CD4-positive, alpha-beta T cell treated with Interleukin-17A for 4 hours (primary cell): ENCODE measurements around the gene TERC.
"Not testable (repeated sequence)": the region's sequence is repeated elsewhere in the genome, so short reads cannot be mapped to it uniquely, and the experiment has no call there.

Experiments
- DNase-seq: peaks from one replicate; pipeline ENCODE4 v3.0.0-alpha.2; 2020; ENCODE audit warnings: mixed read lengths

The TERC gene

DNA sequence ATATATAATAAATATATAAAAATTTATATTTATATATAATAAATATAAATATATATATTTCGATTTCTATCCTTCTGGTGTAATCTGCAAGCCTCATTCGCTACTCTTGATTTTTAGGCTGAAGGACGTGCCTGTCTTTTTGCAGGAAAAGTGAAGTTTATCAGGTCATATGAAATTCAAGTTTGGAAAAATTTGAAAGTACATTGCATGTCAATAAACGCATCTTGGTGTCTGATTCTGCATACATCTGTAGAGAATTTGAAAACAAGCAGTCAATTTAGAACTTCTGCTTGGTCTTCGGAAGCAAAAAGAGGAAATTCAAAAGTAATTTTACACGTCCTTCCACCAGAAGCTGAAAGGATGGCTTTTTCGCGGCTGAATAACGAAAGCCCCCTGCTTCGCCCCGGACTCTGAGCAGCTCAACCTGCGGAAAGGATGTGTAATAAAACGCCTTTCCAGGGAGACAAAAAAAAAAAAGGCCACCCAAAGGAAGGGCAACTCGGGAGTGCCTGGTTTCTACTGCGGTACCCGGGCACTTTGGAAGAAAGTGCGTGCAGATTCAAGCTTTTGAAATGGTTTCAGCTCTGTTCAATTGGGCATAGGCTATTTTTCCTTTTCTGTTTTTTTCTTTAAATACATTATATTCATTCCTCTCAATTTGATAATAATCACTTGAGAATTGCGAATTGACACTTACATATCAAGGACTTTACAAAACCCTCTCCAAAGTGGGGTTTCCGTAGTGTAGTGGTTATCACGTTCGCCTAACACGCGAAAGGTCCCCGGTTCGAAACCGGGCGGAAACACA, 6.8 kb upstream of the TERC start:
- DNase-seq = peak; percentile 65

- peak; percentile 74 for DNase-seq
These were observed 4.7 kb upstream of the TERC start, which contains the start of gene ACTRT3 for GRCh38 chr3:169769287-169770181. Gene ACTRT3, minus strand, starts transcription at chr3:169769561. Its CDS starts 41 bp downstream, at chr3:169769520.

- peak; percentile 68 for DNase-seq
These were observed 463 bp downstream of the TERC start for GRCh38 chr3:169764312-169764881.

GRCh38 chr3:169760479-169760878, 4.4 kb downstream of the TERC start:
- no peak for DNase-seq

- peak; percentile 8 for DNase-seq
These were observed 5.6 kb downstream of the TERC start for GRCh38 chr3:169759256-169759655.

GRCh38 chr3:169758359-169758994, 6.4 kb downstream of the TERC start:
- DNase-seq = no peak

GRCh38 chr3:169755488-169755887, 9.4 kb downstream of the TERC start:
- no peak for DNase-seq

- no peak for DNase-seq
These were observed 10.1 kb downstream of the TERC start for GRCh38 chr3:169754711-169755110.

DNA sequence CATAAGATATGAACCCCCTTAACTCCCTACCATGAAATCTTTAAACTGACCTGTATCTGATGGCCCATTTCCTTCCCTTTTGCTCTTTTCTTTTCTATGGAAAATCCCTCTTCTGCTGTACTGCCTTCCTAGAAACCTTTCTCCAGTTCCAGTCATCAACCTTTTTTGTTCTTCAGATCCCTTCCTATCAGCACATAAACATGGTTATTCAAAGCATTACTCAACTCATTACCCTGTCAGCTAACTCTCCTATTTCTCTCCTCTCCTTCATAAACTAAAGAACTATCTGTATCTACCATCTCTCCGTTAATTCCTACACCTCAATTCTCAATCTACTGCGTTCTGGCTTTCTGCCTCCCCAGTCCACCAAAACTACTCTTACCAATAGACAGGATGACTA, 13.0 kb downstream of the TERC start:
- DNase-seq = no peak

- no peak for DNase-seq
These were observed 14.2 kb downstream of the TERC start for GRCh38 chr3:169750665-169751064.

DNA sequence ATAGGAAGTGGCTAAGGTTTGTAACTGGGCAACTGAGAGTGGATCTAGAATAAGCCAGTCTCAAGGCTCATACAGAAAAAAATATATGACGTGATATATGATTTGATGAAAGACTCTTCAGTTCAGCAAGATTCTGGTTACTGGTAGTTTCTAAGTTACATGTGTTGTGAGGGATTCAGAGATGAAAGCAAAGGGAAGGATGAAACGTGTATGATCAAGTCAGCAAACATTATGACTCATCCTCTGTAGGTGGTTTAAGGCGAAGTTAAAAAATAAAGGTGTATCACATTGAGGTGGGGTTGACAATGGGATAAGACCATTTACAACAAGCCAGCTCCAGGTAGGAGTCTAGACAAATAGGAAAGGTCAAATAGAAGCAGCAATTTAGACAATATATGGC, 16.2 kb downstream of the TERC start:
- no peak for DNase-seq

DNA sequence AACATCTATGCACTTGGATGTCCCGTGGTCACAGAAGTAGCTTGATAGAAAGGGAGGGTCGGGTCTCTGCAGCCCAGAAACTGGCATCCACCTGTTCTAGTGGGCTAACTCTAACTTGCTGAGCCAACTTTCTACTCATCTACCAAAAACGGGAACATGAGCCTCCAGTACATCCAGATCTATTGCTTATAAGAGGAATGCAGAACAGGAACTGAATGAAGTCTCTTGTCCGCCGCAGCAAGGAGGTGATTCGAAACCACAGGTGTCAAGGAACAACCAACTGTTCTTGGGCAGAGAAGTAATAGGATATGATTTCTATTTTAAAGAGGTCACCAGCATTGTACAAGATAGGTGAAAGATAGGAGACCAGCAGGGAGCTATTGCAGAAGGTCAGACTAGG, 17.9 kb downstream of the TERC start:
- no peak for DNase-seq

DNA sequence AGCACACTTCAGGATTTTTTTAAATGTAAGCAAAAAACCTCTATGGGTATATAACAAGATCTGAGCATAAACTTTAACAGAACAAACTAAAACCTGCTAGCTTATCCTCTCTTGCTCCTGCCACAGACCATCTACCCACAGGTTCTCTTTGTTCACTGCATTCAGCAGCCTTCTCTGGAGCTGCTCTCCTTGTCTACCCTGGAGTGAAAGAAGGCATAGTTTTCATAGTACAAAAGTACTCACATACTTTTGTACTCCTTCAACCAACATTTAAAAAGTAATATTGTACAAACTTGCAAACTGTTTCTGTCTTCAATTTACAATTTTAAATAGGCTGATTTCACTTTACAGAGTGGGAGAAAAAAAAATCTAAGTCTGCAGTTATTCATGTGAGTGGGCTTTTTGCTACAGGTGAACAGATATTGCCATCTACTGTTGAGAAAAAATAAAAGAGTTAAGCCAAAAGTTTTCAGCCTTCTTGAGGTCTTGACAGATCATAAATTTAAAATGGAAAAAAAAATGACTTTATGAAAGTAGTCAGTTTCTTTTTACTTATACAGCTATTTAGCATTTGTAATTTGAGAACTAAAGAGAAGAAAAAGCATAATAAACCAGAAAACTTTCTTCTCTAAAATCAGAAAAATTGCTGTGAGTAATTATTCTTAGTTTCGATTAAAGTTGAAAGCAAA, 20.4 kb downstream of the TERC start:
- DNase-seq = no peak

DNA sequence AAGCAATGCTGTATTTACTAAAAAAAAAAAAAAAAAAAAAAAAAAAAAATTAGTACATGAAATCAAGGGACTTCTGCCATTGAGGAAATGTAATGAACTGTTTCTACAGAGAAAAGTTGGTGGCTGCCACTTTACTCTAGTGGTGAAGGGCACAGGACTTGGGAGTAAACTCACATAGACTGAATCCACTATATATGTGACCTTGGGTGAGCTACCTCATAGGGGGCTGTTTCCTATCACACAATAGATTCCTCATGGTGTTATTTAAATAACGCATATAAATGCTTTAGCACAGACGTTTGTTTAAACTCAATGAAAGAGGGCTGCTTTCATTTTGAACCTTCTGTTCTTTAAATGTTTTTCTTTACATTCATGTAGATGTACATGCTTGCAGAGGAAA, 25.8 kb downstream of the TERC start:
- no peak for DNase-seq

DNA sequence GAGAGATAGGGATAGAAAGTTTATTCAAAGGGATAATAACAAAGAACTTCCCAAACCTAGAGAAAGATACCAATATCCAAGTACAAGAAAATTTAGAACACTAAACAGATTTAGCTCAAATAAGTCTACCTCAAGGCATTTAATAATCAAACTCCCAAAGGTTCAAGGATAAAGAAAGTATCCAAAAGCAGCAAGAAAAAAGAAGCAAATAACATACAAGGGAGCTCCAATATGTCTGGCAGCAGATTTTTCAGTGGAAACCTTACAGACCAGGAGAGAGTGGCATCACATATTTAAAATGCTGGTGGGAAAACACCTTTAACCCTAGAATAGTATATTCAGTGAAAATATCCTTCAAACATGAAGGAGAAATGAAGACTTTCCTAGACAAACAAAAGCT, 33.0 kb downstream of the TERC start:
- DNase-seq = not testable (repeated sequence)

GRCh38 chr3:169722724-169723123, 42.1 kb downstream of the TERC start:
- DNase-seq = no peak

DNA sequence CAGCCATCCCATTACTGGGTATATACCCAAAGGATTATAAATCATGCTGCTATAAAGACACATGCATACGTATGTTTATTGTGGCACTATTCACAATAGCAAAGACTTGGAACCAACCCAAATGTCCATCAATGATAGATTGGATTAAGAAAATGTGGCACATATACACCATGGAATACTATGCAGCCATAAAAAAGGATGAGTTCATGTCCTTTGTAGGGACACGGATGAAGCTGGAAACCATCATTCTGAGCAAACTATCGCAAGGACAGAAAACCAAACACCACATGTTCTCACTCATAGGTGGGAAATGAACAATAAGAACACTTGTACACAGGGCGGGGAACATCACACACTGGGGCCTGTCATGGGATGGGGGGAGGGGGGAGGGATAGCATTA, 46.4 kb downstream of the TERC start:
- not testable (repeated sequence) for DNase-seq
